Measurements from ENCODE around the gene CALU. TPM values are rescaled to one million over a fixed set of nuclear protein-coding genes. Genes with fewer than 3 reads are reported as not detected.

CALU gene
- total and polyA plus RNA-seq, 2 donors (not counting 1 experiment from before 2014, with no cell fraction given), result 5.1 to 11.2 TPM

- H3K4me1 ChIP-seq (ENCODE audit: control insufficient read depth in 2 of 2, insufficient read depth in 2 of 2, low read length in 2 of 2), result peaks cover 0 to 5% of the 10 kb centered on the region in 2 donors
- no peak overlapping the region for H3K4me3 ChIP-seq (ENCODE audit: control extremely low read depth in 1 of 5, extremely low read depth in 1 of 5, insufficient read depth in 1 of 5, low read depth in 2 of 5, low read length in 4 of 5)
- no peak overlapping the region for H3K27ac ChIP-seq (ENCODE audit: low read length in 2 of 2)
- TF ChIP-seq EZH2 (IDR thresholded peaks at IDR 0.05; ENCODE audit: borderline replicate concordance, insufficient read depth, low read depth, low read length, poor library complexity, severe bottlenecking) (no peak), CTCF (IDR thresholded peaks at IDR 0.05) (no peak)
- ChIA-PET CTCF (interaction anchor here (0.9 kb wide), 1 partner anchor 8 kb away, joined by 3 read pairs; no protein-coding TSS in a partner anchor), POLR2A (no interaction called here)
- DNase-seq, result no peak
- H2AFZ ChIP-seq (ENCODE audit: insufficient read depth, low read depth, low read length, poor library complexity, severe bottlenecking), result no peak overlapping the region
- no peaks in the 10 kb centered on the region for H3K4me1 Mint-ChIP-seq
- WGBS (ENCODE audit: insufficient coverage), result 83% methylated on average over 7 of the region's 8 CpGs
- peaks cover 7% of the 10 kb centered on the region for H3K27me3 Mint-ChIP-seq
- intact Hi-C loops (cut with micrococcal nuclease), result no loop called here
- H3K4me2 ChIP-seq (replicated peaks; ENCODE audit: low read depth, low read length, poor library complexity, severe bottlenecking), result no peak overlapping the region
- no peaks in the 10 kb centered on the region for H4K20me1 ChIP-seq (ENCODE audit: control insufficient read depth, insufficient read depth, low read length, poor library complexity, severe bottlenecking)
- H3K9me3 ChIP-seq (ENCODE audit: control extremely low read depth in 1 of 3, control insufficient read depth in 2 of 3, insufficient read depth in 1 of 3, low read length in 2 of 3), result peaks cover 0 to 5% (median 0%) of the 10 kb centered on the region in 3 donors
- no peak overlapping the region for H3K9ac ChIP-seq (ENCODE audit: low read length)
- H3K79me2 ChIP-seq (ENCODE audit: control insufficient read depth, insufficient read depth, low read length), result no peaks in the 10 kb centered on the region
- H3K27me3 ChIP-seq (replicated peaks in 1 of 4; ENCODE audit: control extremely low read depth in 1 of 4, control insufficient read depth in 3 of 4, insufficient read depth in 4 of 4, low read length in 3 of 4), result peaks cover 0 to 7% (median 0%) of the 10 kb centered on the region in 4 experiments
- H3K36me3 ChIP-seq (replicated peaks in 1 of 2; ENCODE audit: control extremely low read depth in 1 of 2, control insufficient read depth in 1 of 2, extremely low read depth in 1 of 2, insufficient read depth in 2 of 2, low read length in 1 of 2), result no peaks in the 10 kb centered on the region
- no peak for ATAC-seq (ENCODE audit: low read depth)
- H3K4me3 Mint-ChIP-seq, result no peak overlapping the region
- H3K27ac Mint-ChIP-seq, result no peak overlapping the region
- no peaks in the 10 kb centered on the region for H3K9me3 Mint-ChIP-seq (ENCODE audit: insufficient read depth)
Measured at GRCh38 chr7:128726059-128726736, 13.0 kb upstream of the CALU start.

GRCh38 chr7:128726737-128727072, 12.5 kb upstream of the CALU start:
- Mint-ChIP-seq H3K4me1 (no peaks in the 10 kb centered on the region), H3K9me3 (ENCODE audit: insufficient read depth) (no peaks in the 10 kb centered on the region), H3K27ac (no peak overlapping the region), H3K4me3 (no peak overlapping the region), H3K27me3 (peaks cover 11% of the 10 kb centered on the region)
- Histone ChIP-seq H3K9ac (ENCODE audit: low read length) (no peak overlapping the region), H3K27me3 (replicated peaks in 1 of 4; ENCODE audit: control extremely low read depth in 1 of 4, control insufficient read depth in 3 of 4, insufficient read depth in 4 of 4, low read length in 3 of 4) (peaks cover 0 to 7% (median 0%) of the 10 kb centered on the region in 4 experiments), H3K4me1 (ENCODE audit: control insufficient read depth in 2 of 2, insufficient read depth in 2 of 2, low read length in 2 of 2) (peaks cover 0 to 5% of the 10 kb centered on the region in 2 donors), H4K20me1 (ENCODE audit: control insufficient read depth, insufficient read depth, low read length, poor library complexity, severe bottlenecking) (no peaks in the 10 kb centered on the region), H3K4me3 (ENCODE audit: control extremely low read depth in 1 of 5, extremely low read depth in 1 of 5, insufficient read depth in 1 of 5, low read depth in 2 of 5, low read length in 4 of 5) (no peak overlapping the region), H3K79me2 (ENCODE audit: control insufficient read depth, insufficient read depth, low read length) (no peaks in the 10 kb centered on the region), H2AFZ (ENCODE audit: insufficient read depth, low read depth, low read length, poor library complexity, severe bottlenecking) (no peak overlapping the region), H3K4me2 (replicated peaks; ENCODE audit: low read depth, low read length, poor library complexity, severe bottlenecking) (no peak overlapping the region), H3K27ac (ENCODE audit: low read length in 2 of 2) (no peak overlapping the region), H3K36me3 (replicated peaks in 1 of 2; ENCODE audit: control extremely low read depth in 1 of 2, control insufficient read depth in 1 of 2, extremely low read depth in 1 of 2, insufficient read depth in 2 of 2, low read length in 1 of 2) (no peaks in the 10 kb centered on the region), H3K9me3 (ENCODE audit: control extremely low read depth in 1 of 3, control insufficient read depth in 2 of 3, insufficient read depth in 1 of 3, low read length in 2 of 3) (peaks cover 0 to 5% (median 0%) of the 10 kb centered on the region in 3 donors)
- TF ChIP-seq CTCF (IDR thresholded peaks at IDR 0.05) (no peak), EZH2 (IDR thresholded peaks at IDR 0.05; ENCODE audit: borderline replicate concordance, insufficient read depth, low read depth, low read length, poor library complexity, severe bottlenecking) (no peak)
- POLR2A ChIA-PET, result no interaction called here
- CTCF ChIA-PET, result interaction anchor here (0.9 kb wide), 1 partner anchor 8 kb away, joined by 3 read pairs; no protein-coding TSS in a partner anchor
- intact Hi-C loops (cut with micrococcal nuclease), result no loop called here
- 55% methylated on average over 1 of the region's 1 CpG for WGBS (ENCODE audit: insufficient coverage)
- DNase-seq (no peak), ATAC-seq (ENCODE audit: low read depth) (no peak)

Data from B cell (primary cell).